ENCODE data around the gene PCYT2. TPM values are rescaled to one million over a fixed set of nuclear protein-coding genes. Genes with fewer than 3 reads are reported as not detected.
A peak's percentile ranks its signal among the peaks of the same experiment; 100 is the strongest.

The PCYT2 gene
- total and polyA plus RNA-seq, 7 experiments from 2014 or later = 17.5 to 43.6 (median 27.0) TPM

- POLR2A ChIA-PET = interaction anchor here (0.6 to 3.8 kb wide), 2 partner anchors 8 to 145 kb away, joined by 3 to 62 read pairs; partner anchors contain the start of gene ARHGDIA
- Histone ChIP-seq H3K27me3 (ENCODE audit: control insufficient read depth in 2 of 2, insufficient read depth in 2 of 2, low read length in 2 of 2) (no peaks in the 10 kb centered on the region), H3K4me3 (ENCODE audit: low read length) (no peak overlapping the region), H3K4me1 (ENCODE audit: control insufficient read depth in 2 of 2, insufficient read depth in 2 of 2, low read length in 2 of 2) (peaks cover 20 to 30% of the 10 kb centered on the region in 2 donors), H3K36me3 (ENCODE audit: control insufficient read depth in 2 of 3, insufficient read depth in 3 of 3, low read length in 3 of 3) (peaks cover 0 to 17% (median 0%) of the 10 kb centered on the region in 3 experiments), H3K9me3 (ENCODE audit: control insufficient read depth in 2 of 3, low read length in 3 of 3) (no peaks in the 10 kb centered on the region), H3K27ac (ENCODE audit: low read depth, low read length) (peak overlapping the region; percentile 20)
- Mint-ChIP-seq H3K36me3 (peaks cover 0 to 21% (median 4%) of the 10 kb centered on the region in 5 donors), H3K9me3 (peaks cover 0 to 12% (median 0%) of the 10 kb centered on the region in 11 donors), H3K27ac (peak overlapping the region; percentile 31 to 86 (median 84)), H3K4me3 (peak overlapping the region; percentile 15 to 78 (median 66)), H3K4me1 (peaks cover 24 to 53% (median 45%) of the 10 kb centered on the region in 7 donors), H3K27me3 (peaks cover 0 to 5% (median 0%) of the 10 kb centered on the region in 5 donors)
- CTCF ChIA-PET = no interaction called here
- intact Hi-C loops (cut with micrococcal nuclease) = loop anchor here (5.0 to 10.0 kb wide), 5 partner anchors 49 to 1408 kb away; partner anchors contain the start of genes ACTG1 (in 1 of the 2), CCDC137 (in 1 of the 2), OXLD1 (in 1 of the 2) and PCYT2 (in 1 of the 2)
- ATAC-seq (no peak), DNase-seq (no peak)
Measured at GRCh38 chr17:81863123-81863675, 48.0 kb downstream of the PCYT2 start.

GRCh38 chr17:81860756-81861568 is 50.2 kb downstream of the PCYT2 start:
- peaks cover 20 to 27% of the 10 kb centered on the region in 2 donors for H3K4me1 ChIP-seq (ENCODE audit: control insufficient read depth in 2 of 2, insufficient read depth in 2 of 2, low read length in 2 of 2)
- POLR2A ChIA-PET = interaction anchor here (0.6 to 3.8 kb wide), 7 partner anchors 10 to 822 kb away, joined by 3 to 62 read pairs (median 3); partner anchors contain the start of genes ARHGDIA, ARL16, HGS and PPP1R27
- H3K27me3 Mint-ChIP-seq = peaks cover 0 to 5% (median 0%) of the 10 kb centered on the region in 5 donors
- peaks cover 0 to 24% (median 6%) of the 10 kb centered on the region in 3 experiments for H3K36me3 ChIP-seq (ENCODE audit: control insufficient read depth in 2 of 3, insufficient read depth in 3 of 3, low read length in 3 of 3)
- intact Hi-C loops (cut with micrococcal nuclease) = loop anchor here (1.0 to 10.0 kb wide), 24 partner anchors 9 to 1406 kb away; partner anchors contain the start of genes ACTG1 (in 2 of the 2), ALYREF (in 2 of the 2), ANAPC11 (in 2 of the 2) and ARL16 (in 2 of the 2)
- H3K4me3 ChIP-seq (ENCODE audit: low read length) = peak overlapping the region; percentile 83
- peak overlapping the region; percentile 89 to 100 (median 98) for H3K27ac Mint-ChIP-seq
- CTCF ChIA-PET = no interaction called here
- ATAC-seq = peak; percentile 91
- no peaks in the 10 kb centered on the region for H3K9me3 ChIP-seq (ENCODE audit: control insufficient read depth in 2 of 3, low read length in 3 of 3)
- peaks cover 0 to 23% (median 4%) of the 10 kb centered on the region in 5 donors for H3K36me3 Mint-ChIP-seq
- H3K27me3 ChIP-seq (ENCODE audit: control insufficient read depth in 2 of 2, insufficient read depth in 2 of 2, low read length in 2 of 2) = no peaks in the 10 kb centered on the region
- H3K4me1 Mint-ChIP-seq = peaks cover 19 to 53% (median 43%) of the 10 kb centered on the region in 7 donors
- peak overlapping the region; percentile 95 for H3K27ac ChIP-seq (ENCODE audit: low read depth, low read length)
- peak; percentile 98 to 100 (median 100) for DNase-seq
- peaks cover 0 to 10% (median 0%) of the 10 kb centered on the region in 11 donors for H3K9me3 Mint-ChIP-seq
- peak overlapping the region; percentile 81 to 99 (median 90) for H3K4me3 Mint-ChIP-seq

- H3K36me3 ChIP-seq (ENCODE audit: control insufficient read depth in 2 of 3, insufficient read depth in 3 of 3, low read length in 3 of 3) = peaks cover 2 to 32% (median 6%) of the 10 kb centered on the region in 3 experiments
- CTCF ChIA-PET = interaction anchor here (0.5 kb wide), 1 partner anchor 281 kb away, joined by 3 read pairs; no protein-coding TSS in a partner anchor
- intact Hi-C loops (cut with micrococcal nuclease) = loop anchor here (1.0 to 10.0 kb wide), 22 partner anchors 11 to 1405 kb away; partner anchors contain the start of genes ACTG1 (in 2 of the 2), ARL16 (in 2 of the 2), MCRIP1 (in 2 of the 2) and MRPL12 (in 2 of the 2)
- POLR2A ChIA-PET = interaction anchor here (0.6 to 3.8 kb wide), 10 partner anchors 10 to 349 kb away, joined by 3 to 62 read pairs (median 3); partner anchors contain the start of genes ARHGDIA, ARL16, HGS and MAFG
- no peaks in the 10 kb centered on the region for H3K9me3 ChIP-seq (ENCODE audit: control insufficient read depth in 2 of 3, low read length in 3 of 3)
- Mint-ChIP-seq H3K27me3 (peaks cover 0 to 5% (median 0%) of the 10 kb centered on the region in 5 donors), H3K4me3 (peak within 1 kb of the TSS; percentile 81 to 99 (median 91)), H3K27ac (peak within 1 kb of the TSS; percentile 89 to 100 (median 98)), H3K9me3 (peaks cover 0 to 10% (median 0%) of the 10 kb centered on the region in 11 donors), H3K36me3 (peaks cover 0 to 28% (median 4%) of the 10 kb centered on the region in 5 donors), H3K4me1 (peaks cover 19 to 52% (median 43%) of the 10 kb centered on the region in 7 donors)
- H3K4me1 ChIP-seq (ENCODE audit: control insufficient read depth in 2 of 2, insufficient read depth in 2 of 2, low read length in 2 of 2) = peaks cover 20 to 27% of the 10 kb centered on the region in 2 donors
- ATAC-seq (no peak), DNase-seq (peak in 3 of 9 donors; percentile 85 to 95 (median 94))
- H3K27me3 ChIP-seq (ENCODE audit: control insufficient read depth in 2 of 2, insufficient read depth in 2 of 2, low read length in 2 of 2) = no peaks in the 10 kb centered on the region
- H3K27ac ChIP-seq (ENCODE audit: low read depth, low read length) = peak within 1 kb of the TSS; percentile 95
- peak within 1 kb of the TSS; percentile 83 for H3K4me3 ChIP-seq (ENCODE audit: low read length)
Measured at GRCh38 chr17:81859906-81860755, 51.1 kb downstream of the PCYT2 start, which contains the start of gene P4HB. Gene P4HB (minus strand): TSS chr17:81860535. CDS start chr17:81860471, 64 bp downstream.

GRCh38 chr17:81858967-81859905 is 52.0 kb downstream of the PCYT2 start:
- intact Hi-C loops (cut with micrococcal nuclease) = no loop called here
- H3K36me3 Mint-ChIP-seq = peaks cover 0 to 30% (median 4%) of the 10 kb centered on the region in 5 donors

More at GRCh38 chr17:81858967-81859905, 52.0 kb downstream of the PCYT2 start:
- Mint-ChIP-seq H3K4me3 (peak overlapping the region; percentile 81 to 93 (median 90)), H3K27ac (peak overlapping the region; percentile 42 to 98 (median 83)), H3K27me3 (peaks cover 0 to 5% (median 0%) of the 10 kb centered on the region in 5 donors), H3K4me1 (peaks cover 19 to 52% (median 43%) of the 10 kb centered on the region in 7 donors), H3K9me3 (peaks cover 0 to 10% (median 0%) of the 10 kb centered on the region in 11 donors)
- H3K36me3 ChIP-seq (ENCODE audit: control insufficient read depth in 2 of 3, insufficient read depth in 3 of 3, low read length in 3 of 3) = peaks cover 6 to 41% (median 9%) of the 10 kb centered on the region in 3 experiments
- ChIA-PET CTCF (interaction anchor here (0.5 kb wide), 1 partner anchor 282 kb away, joined by 3 read pairs; no protein-coding TSS in a partner anchor), POLR2A (interaction anchor here (0.6 to 1.9 kb wide), 6 partner anchors 11 to 202 kb away, joined by 3 to 18 read pairs (median 4); partner anchors contain the start of genes ARHGDIA and MAFG)
- peaks cover 20 to 27% of the 10 kb centered on the region in 2 donors for H3K4me1 ChIP-seq (ENCODE audit: control insufficient read depth in 2 of 2, insufficient read depth in 2 of 2, low read length in 2 of 2)
- peak overlapping the region; percentile 65 for H3K4me3 ChIP-seq (ENCODE audit: low read length)
- DNase-seq (peak in 1 of 9 donors; percentile 19), ATAC-seq (no peak)
- H3K9me3 ChIP-seq (ENCODE audit: control insufficient read depth in 2 of 3, low read length in 3 of 3) = no peaks in the 10 kb centered on the region
- H3K27me3 ChIP-seq (ENCODE audit: control insufficient read depth in 2 of 2, insufficient read depth in 2 of 2, low read length in 2 of 2) = no peaks in the 10 kb centered on the region
- H3K27ac ChIP-seq (ENCODE audit: low read depth, low read length) = peak overlapping the region; percentile 86
